ENCODE results near the gene RNF144A.

DNA sequence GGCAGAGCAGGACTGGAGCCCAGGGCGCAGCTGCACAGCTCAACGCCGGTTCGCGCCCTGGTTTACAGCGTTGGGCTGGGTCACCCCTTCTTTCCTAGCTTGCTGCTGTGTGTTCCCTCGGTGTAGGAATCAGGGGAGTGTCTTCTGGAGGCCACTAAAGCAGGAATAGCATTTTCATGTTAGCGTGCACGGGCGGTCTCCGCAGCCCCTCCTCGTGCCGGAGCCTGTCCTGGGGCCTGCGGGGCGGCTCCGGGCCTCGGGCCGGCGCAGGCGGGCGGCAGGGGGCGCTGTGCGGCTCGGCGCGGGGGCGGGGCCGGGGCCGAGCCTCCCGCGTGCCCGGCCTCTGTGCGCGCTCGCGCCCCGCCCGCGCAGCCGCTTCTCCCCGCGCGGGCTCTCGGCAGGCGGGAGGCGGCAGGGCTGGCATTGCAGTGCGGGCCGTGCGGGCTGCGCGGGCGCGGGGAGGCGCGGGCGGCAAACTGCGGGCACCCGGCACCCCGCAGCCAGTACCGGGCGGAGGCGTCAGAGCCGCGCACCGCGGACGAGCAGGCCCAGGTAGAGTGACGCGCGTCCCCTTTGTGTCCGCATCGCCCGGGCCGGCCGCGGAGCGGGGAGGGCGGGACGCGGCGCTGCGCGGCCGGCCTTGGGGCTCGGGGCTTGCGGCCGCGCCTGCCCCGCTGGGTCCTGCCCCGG is at the start of gene RNF144A:
- TF ChIP-seq EZH2 (IDR thresholded peaks at IDR 0.05; ENCODE audit: borderline replicate concordance, low read depth, low read length, poor library complexity, severe bottlenecking) (no peak), CTCF (conservative IDR thresholded peaks at IDR 0.05; ENCODE audit: low read depth, low read length) (peak; percentile 45)

Measured in A673 (cell line).